K562 (cell line): ENCODE data around the gene HIPK1. TPM values are rescaled to one million over a fixed set of nuclear protein-coding genes. Genes with fewer than 3 reads are reported as not detected.

Experiments used
- ATAC-seq: fragments of 200-7000 bp; cut with Tn5 transposase; 3 replicates; pipeline ENCODE4 v1.9.1; 2020; ENCODE audit warnings: moderate library complexity
- BruUV-seq: library from RNA; stranded (reverse); fragments of 400-500 nt; replicated peaks from 2 replicates; lab custom pipeline; 2021; lab: Mats Ljungman, UMichigan
- CTCF ChIA-PET: fragments of 300-600 bp; formaldehyde crosslinking; extraction: SDS; loops from one replicate; lab custom pipeline; 2021; ENCODE audit warnings: low intra/inter-chr PET ratio; lab: Yijun Ruan, JAX
- POLR2A ChIA-PET: fragments of 300-600, 350-650 bp; sonication (Branson Sonifier 250); formaldehyde crosslinking; extraction: SDS; loops from one replicate; lab custom pipeline; 2021; ENCODE audit warnings: antibody characterized with exemption, inconsistent platforms; lab: Yijun Ruan, JAX
- DNase-seq, 4 experiments: peaks; one replicate each; pipeline versions ENCODE4 v3.0.0 to v3.0.0-alpha.2; 2011 to 2018; ENCODE audit warnings: low spot score in 3 of 4, mixed read lengths in 3 of 4; ENCODE audit errors: extremely low read depth in 1 of 4
- FAIRE-seq: peaks from 2 replicates; lab custom pipeline; 2011; peaks lifted over from hg19 to GRCh38; lab: Jason Lieb, UNC
- H2AFZ ChIP-seq: 2 replicates; pipeline ENCODE4 v1.6.0; 2011; ENCODE audit warnings: low read depth, low read length, control low read depth, inconsistent platforms
- H3K27ac ChIP-seq: fragments of 200-600 bp; 3 replicates; pipeline ENCODE4 v1.8.0; 2011; ENCODE audit warnings: low read depth, mild to moderate bottlenecking, control low read depth, inconsistent platforms, low read length, moderate library complexity, mixed read lengths; ENCODE audit errors: extremely low read depth
- H3K27me3 ChIP-seq, 2 experiments: fragments of 300-600 bp in 1 of 2; 2 replicates in 1 of 2; 3 replicates in 1 of 2; pipeline versions ENCODE4 v1.6.0 to v1.8.0; 2011; ENCODE audit warnings: inconsistent platforms in 2 of 2, low read length in 2 of 2, mild to moderate bottlenecking in 1 of 2, mixed read lengths in 1 of 2, moderate library complexity in 1 of 2; ENCODE audit not compliant: control insufficient read depth in 2 of 2, insufficient read depth in 2 of 2
- H3K36me3 ChIP-seq: fragments of 300-600 bp; 3 replicates; pipeline ENCODE4 v1.8.0; 2011; ENCODE audit warnings: mild to moderate bottlenecking, low read length, inconsistent platforms; ENCODE audit not compliant: control insufficient read depth, insufficient read depth
- H3K4me1 ChIP-seq, 2 experiments: fragments of 200-600 bp in 1 of 2; replicated peaks in 1 of 2; 2 replicates in 1 of 2; 3 replicates in 1 of 2; pipeline versions ENCODE4 v1.5.1 to v1.8.0; 2011; ENCODE audit warnings: inconsistent platforms in 2 of 2, low read length in 2 of 2, mild to moderate bottlenecking in 1 of 2, mixed read lengths in 1 of 2, moderate library complexity in 1 of 2; ENCODE audit not compliant: control insufficient read depth in 2 of 2, insufficient read depth in 2 of 2
- H3K4me2 ChIP-seq: 2 replicates; pipeline ENCODE4 v1.6.1; 2011; ENCODE audit warnings: low read length, control low read depth, inconsistent platforms, mixed read lengths; ENCODE audit not compliant: insufficient read depth
- H3K4me3 ChIP-seq: fragments of 200-600 bp; sonication (generic), shearing (Covaris generic); 2 replicates; pipeline ENCODE4 v1.5.1; 2016; ENCODE audit warnings: control low read depth, inconsistent platforms
- H3K79me2 ChIP-seq: fragments of 200-600 bp; 3 replicates; pipeline ENCODE4 v1.8.0; 2011; ENCODE audit warnings: low read length, inconsistent platforms; ENCODE audit not compliant: control insufficient read depth, insufficient read depth
- H3K9ac ChIP-seq, 2 experiments: 2 replicates each; pipeline versions ENCODE4 v1.6.0 to v1.6.1; 2011; ENCODE audit warnings: low read depth in 2 of 2, low read length in 2 of 2, control low read depth in 1 of 2, inconsistent platforms in 1 of 2, mild to moderate bottlenecking in 1 of 2, mixed read lengths in 1 of 2; ENCODE audit not compliant: insufficient read depth in 1 of 2
- H3K9me1 ChIP-seq: one replicate; pipeline ENCODE4 v1.6.0; 2011; ENCODE audit warnings: inconsistent platforms, mild to moderate bottlenecking, low read length, moderate library complexity; ENCODE audit not compliant: control insufficient read depth, insufficient read depth
- H3K9me3 ChIP-seq: replicated peaks from 2 replicates; pipeline ENCODE4 v1.5.1; 2011; ENCODE audit warnings: low read depth, low read length, inconsistent platforms; ENCODE audit not compliant: control insufficient read depth, insufficient read depth
- H4K20me1 ChIP-seq: replicated peaks from 2 replicates; pipeline ENCODE4 v1.6.1; 2011; ENCODE audit warnings: low read length, inconsistent platforms, mixed read lengths; ENCODE audit not compliant: control insufficient read depth, insufficient read depth
- CBX8 ChIP-seq: fragments of 200-600 bp; sonication (generic); IDR thresholded peaks from 2 replicates; pipeline ENCODE4 v1.6.1; 2012; ENCODE audit warnings: borderline replicate concordance, mixed run types, low read depth, mild to moderate bottlenecking, moderate library complexity, mixed read lengths, low read length, control low read depth, inconsistent platforms; ENCODE audit not compliant: poor library complexity, severe bottlenecking; ENCODE audit errors: extremely low read depth
- CC2D1A ChIP-seq: fragments of 450-650 bp; IDR thresholded peaks from 2 replicates; pipeline ENCODE4 v1.6.1; 2017; ENCODE audit warnings: mild to moderate bottlenecking
- CHD1 ChIP-seq: fragments of 200-600 bp; sonication (generic); IDR thresholded peaks from one replicate; pipeline ENCODE4 v1.6.1; 2012; ENCODE audit warnings: mild to moderate bottlenecking, moderate library complexity, low read length, inconsistent platforms
- EP300 ChIP-seq: IDR thresholded peaks from 2 replicates; pipeline ENCODE4 v1.6.1; 2012; ENCODE audit warnings: low read length, improper control_type of control experiment
- FOXJ3 ChIP-seq: sonication (generic); formaldehyde crosslinking; IDR thresholded peaks from 2 replicates; pipeline ENCODE4 v1.4.0; 2020; ENCODE audit warnings: mild to moderate bottlenecking, missing genetic modification reagents
- HDGF ChIP-seq: fragments of 450-650 bp; IDR thresholded peaks from 2 replicates; pipeline ENCODE4 v1.6.1; 2016
- HNRNPH1 ChIP-seq: fragments of 200-400 bp; formaldehyde crosslinking; optimal IDR thresholded peaks from 2 replicates; pipeline ENCODE3; 2017; ENCODE audit warnings: low read depth, mild to moderate bottlenecking, low read length, moderate library complexity
- NFE2L1 ChIP-seq: fragments of 450-650 bp; IDR thresholded peaks from 2 replicates; pipeline ENCODE4 v1.6.1; 2016; ENCODE audit warnings: missing genetic modification characterization, low read depth, mild to moderate bottlenecking, missing compliant biosample characterization, moderate library complexity, borderline replicate concordance
- SAFB ChIP-seq: fragments of 200-400 bp; formaldehyde crosslinking; IDR thresholded peaks from 2 replicates; pipeline ENCODE4 v1.6.1; 2017; ENCODE audit warnings: low read depth, low read length, borderline replicate concordance
- STAG1 ChIP-seq: sonication (generic); formaldehyde crosslinking; IDR thresholded peaks from 2 replicates; pipeline ENCODE4 v1.5.0; 2020; ENCODE audit warnings: missing genetic modification reagents, borderline replicate concordance
- STAT5B ChIP-seq: fragments of 250-450 bp; sonication (Bioruptor Pico); IDR thresholded peaks from 2 replicates; pipeline ENCODE4 v1.8.0; 2021; ENCODE audit warnings: mild to moderate bottlenecking, inconsistent platforms
- TCF7L2 ChIP-seq: fragments of 150-350 bp; IDR thresholded peaks from 2 replicates; pipeline ENCODE4 v1.6.1; 2016; ENCODE audit warnings: low read depth, mild to moderate bottlenecking, low read length, moderate library complexity
- TGIF2 ChIP-seq: sonication (generic); formaldehyde crosslinking; IDR thresholded peaks from 2 replicates; pipeline ENCODE4 v1.8.1; 2022; ENCODE audit warnings: mild to moderate bottlenecking, missing genetic modification reagents, moderate library complexity
- ZBTB33 ChIP-seq: sonication (generic); formaldehyde crosslinking; IDR thresholded peaks from 2 replicates; pipeline ENCODE4 v1.8.1; 2023; ENCODE audit warnings: mild to moderate bottlenecking, missing genetic modification reagents
- ZBTB34 ChIP-seq: fragments of 250-450 bp; sonication (Bioruptor Pico); IDR thresholded peaks from 2 replicates; pipeline ENCODE4 v1.8.0; 2021; ENCODE audit warnings: mild to moderate bottlenecking, moderate library complexity
- ZBTB9 ChIP-seq: fragments of 450-650 bp; formaldehyde crosslinking; IDR thresholded peaks from 2 replicates; pipeline ENCODE4 v1.4.0; 2020; ENCODE audit warnings: mild to moderate bottlenecking, moderate library complexity
- ZFP30 ChIP-seq: fragments of 250-450 bp; sonication (Bioruptor Pico); IDR thresholded peaks from 2 replicates; pipeline ENCODE4 v1.8.0; 2022; ENCODE audit warnings: moderate library complexity, mild to moderate bottlenecking, inconsistent platforms, borderline replicate concordance
- ZNF511 ChIP-seq: sonication (generic); formaldehyde crosslinking; IDR thresholded peaks from 2 replicates; pipeline ENCODE4 v1.8.0; 2022; ENCODE audit warnings: mild to moderate bottlenecking, missing genetic modification reagents
- ZNF830 ChIP-seq: fragments of 250-450 bp; sonication (Bioruptor Pico); IDR thresholded peaks from 2 replicates; pipeline ENCODE4 v1.5.0; 2021; ENCODE audit warnings: mild to moderate bottlenecking
- WGBS: fragments of 100-300 bp; shearing (Covaris generic); methylation state at CpG from one replicate; pipeline ENCODE4 v1.1.6; 2016; ENCODE audit warnings: low coverage, mixed read lengths; ENCODE audit not compliant: insufficient coverage; ENCODE audit errors: missing lambda C conversion rate; 5-methylcytosine and 5-hydroxymethylcytosine counted together
- in situ Hi-C: fragments of 300-500 bp; cut with MboI; formaldehyde crosslinking; loops from 4 replicates; pipeline ENCODE4 v1.15.0; 2018; ENCODE audit warnings: inconsistent platforms, mixed read lengths
- intact Hi-C: fragments of 100-400 bp; cut with micrococcal nuclease; formaldehyde crosslinking; loops from 2 replicates; pipeline ENCODE4 v1.14.2; 2022
- polyA plus RNA-seq, 8 experiments: library from polyadenylated mRNA; depleted of rRNA in 4 of 8; stranded (reverse) in 5 of 8; unstranded in 3 of 8; fragments of >200 nt; fragmentation: Nextera tagmentation in 2 of 8; fragmentation: Illumina TruSeq in 1 of 8; extraction: Ambion mirVana in 2 of 8; extraction: Trizol in 1 of 8; gene quantifications; 2 replicates each; pipeline versions ENCODE4 v1.2.1 to v1.2.3, GENCODE V29; 2011 to 2014; ENCODE audit warnings: inconsistent platforms in 1 of 8, missing spikeins in 1 of 8
- total RNA-seq, 7 experiments: library from RNA; depleted of rRNA in 6 of 7; stranded (reverse); fragments of >200 nt in 6 of 7; fragmentation: Illumina TruSeq in 2 of 7; extraction: Trizol in 2 of 7; gene quantifications; 2 replicates each; pipeline versions ENCODE4 v1.2.1 to v1.2.3, GENCODE V29; 2011 to 2021; ENCODE audit warnings: low replicate concordance in 1 of 7

The HIPK1 gene
- total and polyA plus RNA-seq, 9 of the 15 experiments (the other 6 are each of a cell fraction or from before 2014, with no cell fraction given): 10.0 to 57.9 (median 29.6) TPM

- ChIA-PET POLR2A (interaction anchor here (0.5 to 1.5 kb wide), 8 partner anchors 11 to 1295 kb away, joined by 3 to 7 read pairs (median 4); partner anchors contain the start of gene AP4B1), CTCF (no interaction called here)
- FAIRE-seq (no peak), DNase-seq (no peak), ATAC-seq (no peak)
- BruUV-seq: no TSS peak
- H3K9me3 ChIP-seq: no peaks in the 10 kb centered on the region
- H3K4me3 ChIP-seq: no peak overlapping the region
- intact Hi-C loops: no loop called here
- TF ChIP-seq STAT5B (CRISPR knock-in tag): no peak
- no peak for TF ChIP-seq ZNF511
- TF ChIP-seq SAFB: no peak
- TF ChIP-seq ZFP30 (CRISPR knock-in tag): no peak
- no peak for TF ChIP-seq ZNF830
- no peak for TF ChIP-seq CBX8
- TF ChIP-seq ZBTB34 (CRISPR knock-in tag): no peak
- TF ChIP-seq TGIF2 (CRISPR knock-in tag): no peak
- no peak for TF ChIP-seq ZBTB33 (CRISPR knock-in tag)
- no peak for TF ChIP-seq TCF7L2
- no peak for TF ChIP-seq STAG1
- no peak for TF ChIP-seq CC2D1A
- TF ChIP-seq HNRNPH1: no peak
- TF ChIP-seq EP300: no peak
- no peak for TF ChIP-seq NFE2L1
- TF ChIP-seq HDGF: no peak
- no peak for TF ChIP-seq FOXJ3 (CRISPR knock-in tag)
- no peak for TF ChIP-seq ZBTB9 (CRISPR knock-in tag)
- TF ChIP-seq CHD1: no peak
- H3K9me1 ChIP-seq: no peaks in the 10 kb centered on the region
- H4K20me1 ChIP-seq: no peaks in the 10 kb centered on the region
- no peaks in the 10 kb centered on the region for H3K79me2 ChIP-seq
- H2AFZ ChIP-seq: no peak overlapping the region
- 62% methylated on average over 3 of the region's 3 CpGs for WGBS
- H3K9ac ChIP-seq: no peak overlapping the region
- no peak overlapping the region for H3K4me2 ChIP-seq
- H3K4me1 ChIP-seq: no peaks in the 10 kb centered on the region
- in situ Hi-C loops: no loop called here
- H3K27ac ChIP-seq: no peak overlapping the region
- H3K27me3 ChIP-seq: no peaks in the 10 kb centered on the region
- H3K36me3 ChIP-seq: peaks cover 34% of the 10 kb centered on the region; the same call in 2 of the 3 replicates
Measured at GRCh38 chr1:113893267-113893666, 35.9 kb upstream of the HIPK1 start.
